ENCODE measurements around the gene MAML3.
"Not testable (repeated sequence)": the region's sequence is repeated elsewhere in the genome, so short reads cannot be mapped to it uniquely, and the experiment has no call there.

MAML3 gene

DNA sequence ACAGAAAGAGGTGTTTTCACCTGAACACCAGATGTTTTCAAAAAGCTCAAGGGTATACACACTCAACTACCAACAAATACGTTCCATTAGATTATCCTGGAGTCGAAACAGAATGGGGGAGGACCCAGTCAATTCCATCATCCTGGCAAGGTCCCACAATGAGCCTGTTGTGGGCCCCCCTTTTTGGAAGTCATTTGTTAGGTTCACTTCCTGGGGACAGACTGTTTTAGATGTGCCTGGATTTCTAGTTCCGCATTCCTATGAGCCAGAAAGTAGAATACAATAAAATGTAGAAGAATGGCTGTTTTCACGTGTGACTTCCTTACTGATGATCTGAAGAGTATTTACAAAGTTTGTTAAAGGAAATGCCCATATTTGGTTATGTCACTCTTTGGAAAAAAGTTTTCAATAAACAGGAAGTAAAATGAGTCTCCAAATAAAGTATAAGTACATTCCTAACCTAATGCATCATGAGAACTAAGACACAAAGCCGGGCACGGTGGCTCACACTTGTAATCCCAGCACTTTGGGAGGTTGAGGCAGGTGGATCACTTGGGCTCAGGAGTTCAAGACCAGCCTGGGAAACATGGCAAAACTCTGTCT lies 192.5 kb downstream of the MAML3 start:
- no peak for DNase-seq (ENCODE audit: low spot score)

DNA sequence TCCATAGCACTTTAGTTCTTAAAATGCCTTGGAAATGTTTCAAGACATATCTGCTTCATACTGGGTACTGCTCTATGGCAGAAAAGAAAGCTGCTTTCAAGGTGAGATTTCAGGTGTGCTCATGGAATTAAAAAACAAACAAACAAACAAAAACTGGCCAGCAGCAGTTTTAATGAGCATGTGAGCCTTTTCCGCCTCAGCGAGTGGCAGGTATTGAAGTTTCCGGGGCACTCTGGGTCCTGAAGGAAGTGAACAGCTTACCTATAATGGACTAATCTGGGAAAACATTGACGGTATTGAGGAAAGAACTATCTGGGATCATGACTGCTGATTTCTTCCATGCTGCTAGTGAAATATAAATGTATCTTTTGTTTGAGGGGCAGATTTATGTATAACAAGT lies 194.6 kb downstream of the MAML3 start:
- DNase-seq (ENCODE audit: low spot score) = no peak

DNA sequence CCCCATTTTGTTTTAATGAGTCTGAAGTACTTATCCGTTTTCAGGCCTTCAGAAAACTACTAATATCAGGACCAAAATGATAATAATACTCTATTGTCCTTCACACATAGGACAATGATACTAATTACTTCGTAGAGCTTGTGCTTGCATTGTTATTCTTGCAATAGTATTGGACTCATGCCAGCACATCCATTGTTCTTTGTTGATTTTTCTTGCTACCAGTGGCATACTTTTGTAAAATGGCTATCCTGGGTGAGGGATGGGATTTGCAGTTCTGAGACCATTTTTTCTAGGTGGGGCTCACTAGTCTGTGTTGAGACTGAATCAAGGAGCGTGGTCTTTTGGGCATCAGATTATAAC lies 195.3 kb downstream of the MAML3 start:
- DNase-seq (ENCODE audit: low spot score) = no peak

DNA sequence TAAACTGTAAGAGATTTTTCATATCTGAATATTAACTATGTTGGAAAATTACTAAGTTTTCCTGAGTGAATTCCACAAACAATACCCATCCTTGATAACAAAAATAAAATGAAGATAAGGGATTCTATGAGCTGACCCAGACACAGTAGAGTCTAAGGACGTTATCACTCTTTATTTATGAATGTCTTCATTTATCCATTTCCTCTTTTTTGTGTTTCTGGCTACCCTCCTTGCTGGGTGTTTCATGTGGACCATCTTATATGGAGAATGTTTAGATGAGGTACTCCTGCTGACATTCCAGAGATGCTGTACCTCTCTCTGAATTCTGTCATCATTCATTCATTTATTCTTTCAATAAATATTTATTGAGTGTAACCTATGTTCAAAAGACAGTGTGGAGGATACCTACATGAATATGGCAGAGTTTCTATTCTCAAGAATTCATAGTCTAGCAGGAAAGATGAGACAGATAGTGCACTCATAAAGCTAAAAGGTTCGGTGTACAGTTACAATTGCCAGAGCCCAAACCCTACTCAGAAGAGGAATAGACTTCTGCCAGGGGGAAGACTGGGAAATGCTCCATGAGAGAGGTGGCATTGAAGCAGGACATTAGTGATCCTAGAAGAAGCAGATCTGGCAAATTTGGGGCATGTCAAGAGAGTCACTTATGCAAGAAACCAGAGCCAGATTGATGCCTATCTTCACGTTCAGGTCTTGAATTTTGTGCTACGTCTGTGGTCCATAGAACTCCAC lies 195.8 kb downstream of the MAML3 start:
- no peak for DNase-seq (ENCODE audit: low spot score)

DNA sequence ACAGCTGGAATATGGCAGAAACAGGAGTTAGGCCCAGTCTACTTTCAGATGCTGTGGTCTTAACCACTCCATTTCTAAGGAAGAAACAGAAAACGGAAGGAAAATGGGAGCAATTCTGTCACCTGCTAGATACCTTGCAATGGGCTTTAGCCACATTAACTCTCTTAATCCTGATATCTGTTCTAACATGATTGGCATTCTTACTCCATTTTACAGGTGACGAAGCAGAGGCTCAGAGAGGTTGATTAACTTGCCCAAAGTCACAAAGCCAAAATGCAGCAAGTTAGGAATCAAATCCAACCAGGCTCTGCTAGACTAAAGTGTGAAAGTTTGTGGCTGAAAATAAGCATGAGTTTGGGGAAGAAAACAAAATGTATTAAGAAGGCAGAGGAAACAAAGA lies 196.9 kb downstream of the MAML3 start:
- no peak for DNase-seq (ENCODE audit: low spot score)

DNA sequence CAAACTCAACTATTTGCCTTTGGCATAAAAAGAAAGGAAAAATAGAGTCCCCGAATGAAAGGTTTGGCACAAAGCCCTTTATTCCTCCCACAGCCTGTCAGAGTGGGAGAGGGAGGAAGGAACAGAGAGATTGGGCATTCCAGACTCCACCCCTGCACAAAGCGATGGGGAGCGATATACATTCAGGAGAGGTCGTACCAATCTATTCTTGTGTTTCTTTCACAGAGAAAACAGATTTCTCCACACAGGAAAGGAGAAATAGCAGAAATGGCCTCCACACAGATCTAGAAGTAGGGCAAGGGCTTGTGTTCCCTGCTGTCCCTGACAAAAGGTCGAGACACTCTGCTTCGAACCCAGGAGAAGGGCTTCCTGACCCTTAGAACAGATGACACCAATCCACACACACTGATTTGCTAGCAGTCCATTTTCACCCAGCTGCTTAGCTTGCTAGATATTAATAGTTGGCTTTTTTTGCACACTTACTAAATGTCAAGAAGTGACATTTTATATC lies 197.4 kb downstream of the MAML3 start:
- no peak for DNase-seq (ENCODE audit: low spot score)

DNA sequence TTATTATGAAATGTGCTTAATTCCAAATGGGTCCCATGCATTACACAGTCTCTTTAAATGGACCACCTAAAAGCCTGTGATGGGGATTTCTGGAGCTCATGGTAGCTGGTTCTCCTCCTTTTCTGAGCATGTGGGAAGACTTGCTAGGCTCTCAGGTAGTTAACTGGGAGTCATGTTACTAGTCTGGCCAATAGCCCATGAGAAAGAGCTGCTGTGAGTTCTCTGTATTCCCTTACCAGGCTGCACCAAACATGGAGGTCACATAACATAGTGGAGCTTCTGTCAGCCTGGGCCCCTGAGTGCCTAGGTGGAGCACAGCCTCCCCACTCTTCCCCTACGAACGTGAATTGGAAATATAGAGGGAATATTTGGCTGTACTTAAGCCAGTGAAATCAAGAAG lies 198.4 kb downstream of the MAML3 start:
- DNase-seq (ENCODE audit: low spot score) = no peak

DNA sequence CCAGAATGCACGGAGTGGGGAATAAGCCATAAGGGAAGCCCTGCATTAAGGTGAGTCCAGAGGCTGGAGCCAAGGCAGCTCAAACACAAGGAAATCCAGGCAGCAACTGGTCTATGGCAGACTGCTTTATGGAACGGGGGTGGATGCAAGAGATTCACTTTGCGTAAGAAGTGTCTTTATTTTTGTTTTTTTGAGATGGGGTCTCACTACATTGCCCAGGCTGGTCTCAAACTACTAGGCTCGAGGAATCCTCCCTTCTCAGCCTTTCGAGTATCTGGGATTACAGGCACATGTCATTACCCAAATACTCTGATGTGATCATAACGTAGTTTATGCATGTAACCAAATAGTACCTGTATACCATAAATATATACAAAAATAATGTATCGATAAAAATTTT lies 199.5 kb downstream of the MAML3 start:
- DNase-seq (ENCODE audit: low spot score) = no peak

DNA sequence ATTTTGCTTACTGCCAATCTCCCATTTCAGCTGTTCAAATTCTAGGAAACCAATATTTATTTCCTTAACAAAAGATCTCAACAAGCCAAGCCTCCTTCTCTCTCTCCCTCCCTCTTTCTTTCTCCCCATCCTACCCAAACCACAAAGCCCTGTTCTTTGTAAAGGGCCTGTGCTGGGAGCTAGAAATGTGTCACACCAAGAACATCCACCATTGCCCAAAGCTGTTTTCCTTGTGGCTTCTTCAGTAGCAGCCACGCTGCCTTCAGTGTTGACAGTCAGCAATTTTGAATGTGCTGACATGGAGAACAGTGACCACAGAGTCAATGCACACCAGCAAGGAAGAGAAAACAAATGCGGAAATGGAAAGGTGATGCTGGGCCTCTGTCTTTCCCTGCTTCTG lies 203.0 kb downstream of the MAML3 start:
- DNase-seq (ENCODE audit: low spot score) = no peak

DNA sequence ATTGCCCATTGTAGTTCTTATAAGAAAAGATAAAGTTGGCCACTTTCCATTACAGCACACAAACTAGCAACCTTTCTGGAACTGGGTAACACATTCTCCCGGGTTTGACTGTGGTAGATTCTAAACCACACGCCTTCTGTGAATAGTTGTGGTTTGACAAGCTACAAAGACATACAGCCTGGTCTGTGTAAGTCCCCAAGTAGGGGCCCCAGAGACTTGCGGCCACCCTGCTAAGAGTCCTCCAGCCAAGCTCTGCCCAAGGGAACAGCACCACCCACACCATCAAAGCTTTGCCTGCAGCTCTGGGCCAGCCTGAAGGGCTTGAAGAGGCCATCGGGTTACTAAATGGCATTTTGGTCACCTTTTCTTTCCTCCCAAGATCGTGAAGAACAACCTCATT lies 203.4 kb downstream of the MAML3 start:
- DNase-seq (ENCODE audit: low spot score) = no peak

DNA sequence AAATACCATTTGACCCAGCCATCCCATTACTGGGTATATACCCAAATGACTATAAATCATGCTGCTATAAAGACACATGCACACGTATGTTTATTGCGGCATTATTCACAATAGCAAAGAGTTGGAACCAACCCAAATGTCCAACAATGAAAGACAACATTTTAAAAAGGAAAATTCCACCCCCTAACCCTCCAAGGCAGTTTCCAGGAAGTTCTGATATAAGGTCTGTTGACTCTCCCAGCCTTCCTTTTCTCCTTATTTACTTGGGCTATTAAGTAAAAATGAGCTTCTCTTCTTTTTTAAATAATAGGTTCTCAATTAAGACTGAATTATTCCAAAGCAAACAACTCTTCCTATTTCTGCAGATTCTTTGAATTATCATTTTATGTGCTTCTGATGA lies 209.1 kb downstream of the MAML3 start:
- DNase-seq (ENCODE audit: low spot score) = not testable (repeated sequence)

DNA sequence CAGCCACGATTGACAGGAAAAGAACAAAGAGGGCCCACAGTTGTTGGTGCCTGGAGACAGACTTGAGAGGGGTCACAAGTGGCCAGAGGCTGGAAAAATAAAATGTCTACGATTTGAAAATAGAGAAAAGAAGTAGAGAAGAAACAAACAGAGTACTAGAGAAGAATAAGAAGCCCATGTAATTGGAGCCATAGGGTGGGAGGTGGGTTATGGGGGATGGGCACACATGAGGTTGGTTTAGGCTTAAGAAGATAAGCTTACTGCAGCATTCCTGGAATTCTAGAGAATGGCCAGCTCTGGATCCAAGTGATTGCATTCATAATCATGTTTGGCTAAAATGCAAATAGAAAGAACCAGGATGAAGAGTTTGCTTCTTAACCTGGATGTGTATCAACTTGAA lies 210.7 kb downstream of the MAML3 start:
- no peak for DNase-seq (ENCODE audit: low spot score)

DNA sequence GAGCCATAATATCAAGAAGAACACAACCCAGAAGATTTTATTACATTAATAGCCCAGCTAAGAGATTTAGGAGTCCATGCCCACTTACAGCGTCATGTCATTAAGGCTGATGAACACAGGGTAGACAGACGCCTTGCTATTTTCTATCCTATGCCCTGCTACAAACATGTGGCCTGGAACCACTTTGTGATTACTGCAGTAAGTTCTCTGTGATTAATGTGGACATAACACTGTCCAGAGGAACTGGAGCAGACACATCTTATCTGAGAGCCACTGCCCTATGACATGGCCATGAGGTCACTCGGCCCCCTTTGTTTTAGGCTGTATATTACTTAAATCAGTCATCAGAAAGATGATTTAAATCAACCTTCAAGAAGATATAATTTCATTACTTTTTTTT lies 211.7 kb downstream of the MAML3 start:
- DNase-seq (ENCODE audit: low spot score) = no peak

DNA sequence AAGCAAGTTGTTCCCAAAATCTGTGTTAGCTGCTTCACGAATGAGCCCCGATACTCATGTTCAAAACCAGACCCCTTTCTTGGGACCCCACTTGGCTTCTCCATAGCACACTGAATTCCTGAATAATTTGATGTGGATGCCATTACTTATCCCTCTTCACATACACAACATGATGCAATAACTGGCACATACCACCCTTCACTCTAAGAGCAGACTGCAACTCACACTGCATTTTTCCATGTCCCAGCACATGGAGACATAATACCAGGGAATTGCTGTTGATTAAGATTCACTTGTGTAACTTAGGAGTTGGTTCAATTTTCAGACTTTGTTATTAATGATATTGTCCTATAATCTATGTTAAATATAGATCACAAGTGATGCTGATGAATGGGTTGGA lies 213.4 kb downstream of the MAML3 start:
- DNase-seq (ENCODE audit: low spot score) = no peak

DNA sequence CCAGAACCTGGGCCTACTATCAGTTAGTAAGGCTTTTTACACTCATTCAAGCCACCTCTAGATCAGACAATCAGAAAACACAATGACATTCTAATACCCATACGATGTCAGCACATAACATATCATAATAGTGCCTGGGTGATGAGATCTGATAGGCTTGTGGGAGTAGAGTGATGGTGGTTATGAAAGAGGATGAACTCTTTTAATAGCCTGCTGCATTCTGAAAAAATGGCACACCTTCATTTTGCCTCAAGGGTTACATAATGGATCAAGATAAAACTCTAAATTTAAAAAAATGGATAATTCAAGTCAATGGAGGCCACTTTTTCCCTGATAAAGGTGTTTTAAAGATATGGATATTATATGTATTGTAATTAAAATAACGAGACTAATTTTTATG lies 215.6 kb downstream of the MAML3 start:
- DNase-seq (ENCODE audit: low spot score) = no peak

DNA sequence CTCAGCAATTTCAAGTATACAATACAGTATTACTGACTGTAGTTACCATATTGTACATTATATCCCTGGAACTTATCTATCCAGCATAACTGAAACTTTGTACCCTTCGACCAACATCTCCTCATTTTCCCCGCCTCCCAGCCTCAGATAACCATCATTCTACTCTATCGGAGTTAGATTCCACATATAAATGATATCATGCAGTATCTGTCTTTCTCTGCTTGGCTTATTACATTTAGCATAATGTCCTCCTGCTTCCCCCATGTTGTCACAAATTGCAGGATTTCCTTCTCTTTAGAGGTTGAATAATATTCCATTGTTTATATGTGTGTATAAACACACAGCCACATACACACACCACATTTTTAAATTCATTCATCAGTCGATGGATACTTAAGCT lies 218.1 kb downstream of the MAML3 start:
- DNase-seq (ENCODE audit: low spot score) = no peak

DNA sequence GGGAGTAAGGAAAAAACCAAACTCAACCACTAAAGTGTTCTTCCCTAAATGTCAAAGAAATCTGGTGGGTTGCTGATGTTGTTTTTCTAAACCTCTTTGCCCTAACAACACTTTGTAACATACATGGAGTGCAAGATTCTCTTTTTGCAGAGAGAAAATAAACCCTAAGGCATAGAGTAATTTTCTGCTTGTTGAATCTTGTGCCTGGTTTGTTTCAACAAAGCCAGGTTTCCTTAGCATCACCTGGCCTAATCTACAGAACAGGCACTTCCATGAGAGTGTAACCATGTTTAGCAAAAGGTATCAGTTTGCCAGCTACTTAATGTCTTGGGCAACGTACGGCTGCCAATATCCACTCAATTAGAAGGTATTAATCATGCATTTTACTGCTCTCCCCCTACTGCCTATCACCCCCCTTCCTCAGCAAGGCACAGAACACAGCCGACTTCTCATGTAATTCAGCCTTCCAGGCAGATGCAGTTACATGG lies 219.2 kb downstream of the MAML3 start:
- DNase-seq (ENCODE audit: low spot score) = no peak

DNA sequence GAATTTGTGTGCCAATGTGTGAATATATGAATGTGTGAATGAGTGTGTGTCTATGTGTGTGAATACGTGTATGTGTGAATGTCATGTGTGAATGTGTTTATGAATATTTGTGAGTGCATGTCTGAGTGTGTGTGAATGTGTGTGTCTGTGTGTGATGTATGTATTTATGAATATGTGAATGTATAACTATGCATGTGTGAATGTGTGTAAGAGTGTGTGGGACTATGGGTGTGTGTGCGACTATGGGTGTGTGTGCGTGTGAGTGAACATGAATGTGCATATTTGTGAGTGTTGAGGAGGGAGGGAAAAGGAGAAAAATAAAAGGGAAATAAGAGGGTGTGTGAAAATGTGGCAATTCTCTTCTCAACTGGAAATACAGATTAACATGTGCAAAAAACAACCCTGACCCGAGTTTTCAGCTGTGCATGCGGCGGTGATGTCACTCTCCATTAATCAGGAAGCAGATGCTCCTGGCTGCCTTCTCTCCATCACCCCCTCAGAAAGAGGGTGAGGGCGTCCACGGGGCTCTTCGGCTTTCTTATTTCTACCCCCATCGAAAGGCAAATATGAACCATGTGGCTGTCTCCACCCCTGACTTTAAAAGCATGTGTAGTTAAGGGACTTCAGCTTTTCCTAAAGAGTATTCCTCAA lies 219.8 kb downstream of the MAML3 start:
- DNase-seq (ENCODE audit: low spot score) = no peak

DNA sequence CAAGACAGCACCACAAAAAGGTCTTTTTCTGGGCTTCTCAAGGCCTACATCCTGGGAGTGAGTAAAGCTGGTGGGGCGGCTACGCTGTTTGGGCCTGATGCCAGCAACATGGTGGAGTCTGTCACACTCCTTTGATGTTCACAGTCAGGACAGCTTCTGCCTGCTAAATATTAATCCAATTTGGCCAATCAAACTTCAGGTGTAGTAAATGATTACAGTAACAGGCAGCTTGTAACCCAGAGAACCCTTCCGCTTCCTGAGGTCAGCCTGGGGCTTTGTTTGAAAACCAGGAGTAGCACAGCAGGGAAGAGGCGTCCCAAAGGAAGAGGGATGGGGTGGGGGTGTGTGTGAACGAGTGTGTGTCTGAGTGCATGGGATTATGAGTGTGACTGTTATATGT lies 220.4 kb downstream of the MAML3 start:
- DNase-seq (ENCODE audit: low spot score) = no peak

DNA sequence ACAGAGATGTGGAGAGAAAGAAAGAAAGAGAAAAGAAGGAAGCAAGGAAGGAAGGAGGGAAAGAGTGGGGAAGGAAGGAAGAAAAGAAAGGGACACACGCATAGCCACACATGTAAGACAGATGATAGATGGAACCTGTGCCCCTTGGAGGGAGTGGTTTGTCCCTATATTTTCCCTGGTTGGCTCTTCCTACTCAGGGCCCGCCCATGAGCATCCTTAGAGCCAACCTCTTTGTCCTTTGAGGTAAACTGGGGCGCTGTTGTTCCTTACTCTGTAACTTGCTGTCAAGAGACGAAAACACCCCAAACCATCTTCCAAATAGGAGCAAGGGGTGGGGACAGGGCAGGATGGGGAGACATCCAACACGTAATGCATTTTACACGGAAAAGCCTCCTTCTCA lies 220.9 kb downstream of the MAML3 start:
- DNase-seq (ENCODE audit: low spot score) = no peak

DNA sequence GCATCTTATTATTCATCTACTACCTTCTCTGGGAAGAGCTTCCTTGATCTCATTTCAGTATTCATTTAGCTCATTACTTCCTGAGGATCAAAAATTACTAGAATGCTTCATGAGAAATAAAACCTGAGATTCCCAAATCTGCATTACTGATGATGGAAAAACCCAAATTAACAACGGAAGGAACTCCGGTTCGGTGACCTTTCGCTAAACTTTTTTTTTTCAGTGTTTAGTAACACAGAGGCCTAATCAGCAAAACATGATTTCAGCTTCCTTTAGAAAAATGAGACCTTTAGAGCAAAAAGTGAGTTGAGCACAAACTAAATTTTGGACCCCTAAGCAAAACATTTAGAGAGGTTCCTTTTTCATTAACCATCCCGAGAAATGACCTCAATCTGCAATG lies 229.2 kb downstream of the MAML3 start:
- no peak for DNase-seq (ENCODE audit: low spot score)

DNA sequence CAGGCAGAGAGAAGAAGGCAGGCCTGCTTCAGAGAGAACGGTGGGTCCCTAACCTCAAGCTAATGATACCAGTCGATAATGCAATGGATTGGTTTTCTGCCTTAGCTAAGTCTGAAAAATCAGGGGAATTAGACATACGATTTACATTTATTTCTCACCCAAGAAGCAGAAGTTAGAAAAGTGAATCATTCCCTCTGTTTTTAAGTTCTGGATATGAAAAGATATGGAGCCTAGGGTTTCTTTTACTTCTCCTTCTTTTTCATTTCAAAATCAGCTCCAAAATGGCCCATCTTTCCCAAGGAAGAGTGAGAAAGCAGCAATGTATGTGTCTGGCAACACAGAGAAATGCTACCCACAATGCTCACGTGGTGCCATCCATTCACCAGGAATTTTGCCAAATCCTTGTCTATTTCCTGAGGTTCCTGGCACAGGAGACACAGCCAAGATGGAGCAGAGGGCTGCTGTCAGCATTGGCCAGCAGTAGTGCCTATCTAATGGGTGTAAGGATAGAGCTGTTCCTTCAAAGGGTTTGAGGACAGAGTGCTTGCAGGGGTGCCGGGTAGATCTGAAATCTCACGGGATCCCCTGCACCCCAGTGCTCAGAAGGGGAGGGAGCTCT lies 231.5 kb downstream of the MAML3 start:
- DNase-seq (ENCODE audit: low spot score) = no peak
